Measurements from ENCODE around the gene CMTM6.
"Not testable (repeated sequence)": the region's sequence is repeated elsewhere in the genome, so short reads cannot be mapped to it uniquely, and the experiment has no call there.

The CMTM6 gene

GRCh38 chr3:32499585-32499984 is 3.1 kb downstream of the CMTM6 start:
- no peak for DNase-seq (ENCODE audit: low read depth in 3 of 3)

GRCh38 chr3:32498992-32499391 is 3.7 kb downstream of the CMTM6 start:
- DNase-seq (ENCODE audit: low read depth in 3 of 3) = no peak

- no peak for DNase-seq (ENCODE audit: low read depth in 3 of 3)
These were observed 4.4 kb downstream of the CMTM6 start for GRCh38 chr3:32498252-32498651.

GRCh38 chr3:32495609-32496008 is 7.0 kb downstream of the CMTM6 start:
- no peak for DNase-seq (ENCODE audit: low read depth in 3 of 3)

- no peak for DNase-seq (ENCODE audit: low read depth in 3 of 3)
These were observed 7.6 kb downstream of the CMTM6 start for GRCh38 chr3:32495085-32495484.

GRCh38 chr3:32493437-32494414 is 8.9 kb downstream of the CMTM6 start:
- no peak for DNase-seq (ENCODE audit: low read depth in 3 of 3)

GRCh38 chr3:32492684-32493436 is 9.8 kb downstream of the CMTM6 start:
- no peak for DNase-seq (ENCODE audit: low read depth in 3 of 3)

- no peak for DNase-seq (ENCODE audit: low read depth in 3 of 3)
These were observed 14.1 kb downstream of the CMTM6 start for GRCh38 chr3:32488474-32489008.

GRCh38 chr3:32487781-32488473 is 14.7 kb downstream of the CMTM6 start:
- DNase-seq (ENCODE audit: low read depth in 3 of 3) = no peak

GRCh38 chr3:32484436-32484835 is 18.2 kb downstream of the CMTM6 start:
- no peak for DNase-seq (ENCODE audit: low read depth in 3 of 3)

- no peak for DNase-seq (ENCODE audit: low read depth in 3 of 3)
These were observed 18.9 kb downstream of the CMTM6 start for GRCh38 chr3:32483772-32484171.

GRCh38 chr3:32482693-32483092 is 20.0 kb downstream of the CMTM6 start:
- DNase-seq (ENCODE audit: low read depth in 3 of 3) = no peak

- no peak for DNase-seq (ENCODE audit: low read depth in 3 of 3)
These were observed 20.6 kb downstream of the CMTM6 start for GRCh38 chr3:32481791-32482631.

GRCh38 chr3:32480604-32481003 is 22.0 kb downstream of the CMTM6 start:
- no peak for DNase-seq (ENCODE audit: low read depth in 3 of 3)

- DNase-seq (ENCODE audit: low read depth in 3 of 3) = no peak
These were observed 28.5 kb downstream of the CMTM6 start for GRCh38 chr3:32474201-32474600.

GRCh38 chr3:32472151-32472550 is 30.5 kb downstream of the CMTM6 start:
- DNase-seq (ENCODE audit: low read depth in 3 of 3) = not testable (repeated sequence)

- DNase-seq (ENCODE audit: low read depth in 3 of 3) = no peak
These were observed 31.4 kb downstream of the CMTM6 start for GRCh38 chr3:32471246-32471645.

GRCh38 chr3:32470362-32470761 is 32.3 kb downstream of the CMTM6 start:
- DNase-seq (ENCODE audit: low read depth in 3 of 3) = no peak

- DNase-seq (ENCODE audit: low read depth in 3 of 3) = no peak
These were observed 33.3 kb downstream of the CMTM6 start for GRCh38 chr3:32469151-32469874.

- peak; percentile 55 to 66 (median 62) for DNase-seq (ENCODE audit: low read depth in 3 of 3)
These were observed 35.1 kb downstream of the CMTM6 start for GRCh38 chr3:32467333-32468070.

Measured in stimulated activated CD4-positive, alpha-beta T cell treated with anti-CD3 and anti-CD28 coated beads, TNF-alpha, amount 100 ng/mL, for 24 hours (primary cell).